GM23248 (cell line): ENCODE results near the gene ANLN. TPM values are rescaled to one million over a fixed set of nuclear protein-coding genes. Genes with fewer than 3 reads are reported as not detected.

Experiments used
- DNase-seq: peaks from one replicate; pipeline ENCODE4 v3.0.0-alpha.2; 2015
- H2AFZ ChIP-seq: fragments of 200-600 bp; sonication (generic); 2 replicates; pipeline ENCODE4 v1.6.1; 2016; ENCODE audit warnings: antibody characterized with exemption
- H3F3A ChIP-seq: fragments of 200-600 bp; sonication (generic); 2 replicates; pipeline ENCODE4 v1.6.1; 2016; ENCODE audit warnings: mild to moderate bottlenecking, antibody characterized with exemption, mixed run types; ENCODE audit not compliant: insufficient read depth
- H3K27ac ChIP-seq: fragments of 200-600 bp; sonication (generic); 2 replicates; pipeline ENCODE4 v1.5.1; 2016; ENCODE audit warnings: mild to moderate bottlenecking
- H3K27me3 ChIP-seq: fragments of 200-600 bp; sonication (generic); replicated peaks from 2 replicates; pipeline ENCODE4 v1.6.1; 2016; ENCODE audit warnings: mild to moderate bottlenecking; ENCODE audit not compliant: insufficient read depth
- H3K36me3 ChIP-seq: fragments of 200-600 bp; sonication (generic); 2 replicates; pipeline ENCODE4 v1.6.1; 2016; ENCODE audit warnings: low read depth, mild to moderate bottlenecking
- H3K4me1 ChIP-seq: fragments of 200-600 bp; sonication (generic); 2 replicates; pipeline ENCODE4 v1.6.1; 2016; ENCODE audit warnings: mild to moderate bottlenecking; ENCODE audit not compliant: insufficient read depth
- H3K4me2 ChIP-seq: fragments of 200-600 bp; sonication (generic); one replicate; pipeline ENCODE4 v1.6.1; 2016; ENCODE audit warnings: mild to moderate bottlenecking; ENCODE audit not compliant: unreplicated experiment
- H3K4me3 ChIP-seq: fragments of 200-600 bp; sonication (generic); 2 replicates; pipeline ENCODE4 v1.5.1; 2016; ENCODE audit warnings: mild to moderate bottlenecking
- H3K79me2 ChIP-seq: fragments of 200-600 bp; sonication (generic); 2 replicates; pipeline ENCODE4 v1.6.1; 2016; ENCODE audit warnings: mild to moderate bottlenecking; ENCODE audit not compliant: insufficient read depth
- H3K9ac ChIP-seq: fragments of 200-600 bp; sonication (generic); 2 replicates; pipeline ENCODE4 v1.6.1; 2016; ENCODE audit warnings: mild to moderate bottlenecking
- H3K9me2 ChIP-seq: fragments of 200-600 bp; sonication (generic); 2 replicates; pipeline ENCODE4 v1.6.1; 2016; ENCODE audit warnings: mixed run types, mild to moderate bottlenecking, moderate library complexity; ENCODE audit not compliant: insufficient read depth
- H3K9me3 ChIP-seq: fragments of 200-600 bp; sonication (generic); one replicate; pipeline ENCODE4 v1.6.1; 2017; ENCODE audit warnings: low read depth
- H4K20me1 ChIP-seq: fragments of 200-600 bp; sonication (generic); 2 replicates; pipeline ENCODE4 v1.6.0; 2016; ENCODE audit not compliant: insufficient read depth
- EZH2 ChIP-seq: fragments of 200-600 bp; sonication (generic); IDR thresholded peaks from 2 replicates; pipeline ENCODE4 v1.6.1; 2018; ENCODE audit warnings: antibody characterized with exemption, mild to moderate bottlenecking; ENCODE audit not compliant: insufficient read depth, poor library complexity, severe bottlenecking
- EZH2phosphoT487 ChIP-seq: fragments of 200-600 bp; sonication (generic); IDR thresholded peaks from 2 replicates; pipeline ENCODE4 v1.6.1; 2018; ENCODE audit warnings: antibody characterized with exemption, moderate library complexity, mild to moderate bottlenecking, low read depth; ENCODE audit not compliant: insufficient read depth
- WGBS, 2 experiments: methylation state at CpG; one replicate each; pipeline ENCODE4 v1.1.6; 2015 to 2017; ENCODE audit warnings: low lambda C conversion rate in 2 of 2, low coverage in 1 of 2; ENCODE audit errors: missing lambda C conversion rate in 2 of 2; 5-methylcytosine and 5-hydroxymethylcytosine counted together
- in situ Hi-C: fragments of 300-500 bp; cut with MboI; formaldehyde crosslinking; loops from 2 replicates; pipeline ENCODE4 v1.15.0; 2020
- polyA plus RNA-seq: library from polyadenylated mRNA; unstranded; fragments of >200 nt; fragmentation: Nextera tagmentation; extraction: Ambion mirVana; gene quantifications from 2 replicates; pipeline ENCODE4 v1.2.1, GENCODE V29; 2016
- total RNA-seq: library from RNA; depleted of rRNA; stranded (reverse); fragments of >200 nt; shearing (Covaris generic); gene quantifications from 2 replicates; pipeline ENCODE4 v1.2.3, GENCODE V29; 2014

The ANLN gene
- total and polyA plus RNA-seq, 2 experiments from 2014 or later: 38.4 to 55.6 TPM

DNA sequence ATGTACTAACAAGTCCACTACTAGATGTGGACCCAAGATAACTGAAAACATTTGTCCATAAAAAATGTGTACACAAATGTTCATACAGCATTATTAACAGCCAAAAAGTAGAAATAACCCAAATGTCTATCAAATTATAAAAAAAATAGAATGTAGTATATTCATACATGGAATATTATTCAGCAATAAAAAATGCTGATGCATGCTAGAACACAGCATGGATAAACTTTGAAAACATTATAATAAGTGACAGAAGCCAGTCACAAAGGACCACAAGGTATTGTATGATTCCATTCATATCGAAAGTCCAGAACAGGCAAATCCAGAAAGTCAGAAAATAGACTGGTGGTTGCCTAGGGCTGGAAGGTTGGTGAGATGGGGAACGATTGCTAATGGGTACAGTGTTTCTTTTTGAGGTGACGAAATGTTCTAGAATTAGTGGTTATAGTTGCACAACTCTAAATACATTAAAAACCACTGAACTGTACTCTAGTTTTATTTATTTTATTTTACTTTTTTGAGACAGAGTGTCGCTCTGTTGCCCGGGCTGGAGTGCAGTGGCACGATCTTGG lies 43.3 kb upstream of the ANLN start:
- no peaks in the 10 kb centered on the region for H4K20me1 ChIP-seq

DNA sequence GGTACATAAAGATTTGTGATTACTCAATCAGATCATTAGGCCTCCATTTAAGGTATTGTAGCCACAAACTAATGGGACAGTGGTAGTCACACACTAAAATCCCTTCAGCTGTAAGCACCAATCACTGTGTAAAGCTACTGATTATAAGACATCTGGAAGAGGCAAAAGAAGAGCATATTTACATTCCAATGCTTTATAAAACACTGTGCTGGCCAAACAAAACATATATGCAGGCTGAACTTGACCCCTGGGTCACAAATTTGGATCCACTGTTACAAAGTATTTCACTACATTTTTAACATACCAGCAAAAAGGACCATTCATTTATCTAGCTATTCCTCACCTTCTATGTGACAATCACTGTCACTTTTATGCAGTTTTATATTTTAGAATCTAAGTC lies 41.4 kb upstream of the ANLN start:
- peak; percentile 15 for DNase-seq
- in situ Hi-C loops: no loop called here
- no peaks in the 10 kb centered on the region for H3K79me2 ChIP-seq
- no peak overlapping the region for H3K27ac ChIP-seq
- no peaks in the 10 kb centered on the region for H3K27me3 ChIP-seq
- H3K9me2 ChIP-seq: no peaks in the 10 kb centered on the region
- H2AFZ ChIP-seq: no peak overlapping the region
- no peaks in the 10 kb centered on the region for H3K9me3 ChIP-seq
- no peaks in the 10 kb centered on the region for H3K36me3 ChIP-seq
- H3K9ac ChIP-seq: no peak overlapping the region
- no peaks in the 10 kb centered on the region for H4K20me1 ChIP-seq
- peaks cover 16% of the 10 kb centered on the region for H3K4me1 ChIP-seq
- TF ChIP-seq EZH2: no peak
- no peak for TF ChIP-seq EZH2phosphoT487
- H3K4me3 ChIP-seq: no peak overlapping the region
- no peak overlapping the region for H3K4me2 ChIP-seq
- H3F3A ChIP-seq: peaks cover 7% of the 10 kb centered on the region; the same call in 1 of the 2 replicates

More for the DNA sequence above, 43.3 kb upstream of the ANLN start:
- Histone ChIP-seq H2AFZ (no peak overlapping the region), H3K79me2 (no peaks in the 10 kb centered on the region), H3K4me1 (peaks cover 16% of the 10 kb centered on the region), H3K27me3 (no peaks in the 10 kb centered on the region), H3K4me3 (no peak overlapping the region), H3K9me2 (no peaks in the 10 kb centered on the region), H3K27ac (no peak overlapping the region), H3K9ac (no peak overlapping the region), H3K4me2 (no peak overlapping the region), H3K36me3 (no peaks in the 10 kb centered on the region), H3K9me3 (no peaks in the 10 kb centered on the region), H3F3A (peaks cover 7% of the 10 kb centered on the region; the same call in 1 of the 2 replicates)
- TF ChIP-seq EZH2 (no peak), EZH2phosphoT487 (no peak)
- in situ Hi-C loops: no loop called here
- no peak for DNase-seq
- WGBS, 2 experiments: 80 to 85% methylated on average over 6 of the region's 6 CpGs

DNA sequence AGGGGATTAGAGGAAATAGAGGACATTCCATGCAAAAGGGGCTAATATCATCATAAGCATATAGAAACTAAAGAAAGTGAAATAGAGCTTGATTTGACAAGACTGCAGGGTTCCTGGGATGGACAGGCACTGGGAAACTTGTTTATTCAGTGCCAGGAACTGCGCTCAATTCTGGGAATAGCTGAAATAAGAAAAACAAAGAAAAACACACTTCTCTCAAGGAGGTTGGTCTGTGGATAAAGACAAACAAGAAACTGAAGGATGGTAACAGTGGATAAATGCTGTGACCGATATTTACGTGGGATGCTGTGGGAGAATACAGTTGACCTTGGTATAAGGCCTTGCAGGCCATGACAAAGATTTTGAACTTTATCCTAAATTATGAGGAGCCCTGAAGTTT lies 40.9 kb upstream of the ANLN start:
- no peak overlapping the region for H2AFZ ChIP-seq
- H3K4me2 ChIP-seq: no peak overlapping the region
- no peaks in the 10 kb centered on the region for H3K9me2 ChIP-seq
- H3K36me3 ChIP-seq: no peaks in the 10 kb centered on the region
- peaks cover 16% of the 10 kb centered on the region for H3K4me1 ChIP-seq
- no peak overlapping the region for H3K4me3 ChIP-seq
- TF ChIP-seq EZH2phosphoT487 (no peak), EZH2 (no peak)
- no peaks in the 10 kb centered on the region for H3K79me2 ChIP-seq
- no peaks in the 10 kb centered on the region for H4K20me1 ChIP-seq
- no peak overlapping the region for H3K27ac ChIP-seq
- in situ Hi-C loops: no loop called here
- WGBS, 2 experiments: 95% methylated on average over 3 of the region's 3 CpGs
- H3K9ac ChIP-seq: no peak overlapping the region
- no peaks in the 10 kb centered on the region for H3K27me3 ChIP-seq
- H3F3A ChIP-seq: peaks cover 7% of the 10 kb centered on the region; the same call in 1 of the 2 replicates
- no peaks in the 10 kb centered on the region for H3K9me3 ChIP-seq
- no peak for DNase-seq

- in situ Hi-C loops: no loop called here
- TF ChIP-seq EZH2: no peak
- TF ChIP-seq EZH2phosphoT487: no peak
- no peaks in the 10 kb centered on the region for H4K20me1 ChIP-seq
These were observed 40.0 kb upstream of the ANLN start for GRCh38 chr7:36349626-36350025.

GRCh38 chr7:36355490-36355889 lies 34.2 kb upstream of the ANLN start:
- Histone ChIP-seq H3K9me3 (no peaks in the 10 kb centered on the region), H3K4me2 (no peak overlapping the region), H4K20me1 (no peaks in the 10 kb centered on the region), H2AFZ (no peak overlapping the region), H3K36me3 (no peaks in the 10 kb centered on the region), H3K27ac (no peak overlapping the region), H3K4me3 (no peak overlapping the region), H3K4me1 (no peaks in the 10 kb centered on the region), H3K27me3 (no peaks in the 10 kb centered on the region), H3F3A (no peaks in the 10 kb centered on the region), H3K9me2 (no peaks in the 10 kb centered on the region), H3K79me2 (no peaks in the 10 kb centered on the region), H3K9ac (no peak overlapping the region)
- in situ Hi-C loops: no loop called here
- TF ChIP-seq EZH2phosphoT487 (no peak), EZH2 (no peak)
- 74 to 77% methylated on average over 3 of the region's 3 CpGs for WGBS, 2 experiments
- no peak for DNase-seq

More at GRCh38 chr7:36349626-36350025, 40.0 kb upstream of the ANLN start:
- H3K9me3 ChIP-seq: no peaks in the 10 kb centered on the region
- no peak overlapping the region for H2AFZ ChIP-seq
- H3F3A ChIP-seq: peaks cover 7% of the 10 kb centered on the region; the same call in 1 of the 2 replicates
- no peaks in the 10 kb centered on the region for H3K36me3 ChIP-seq
- no peaks in the 10 kb centered on the region for H3K9me2 ChIP-seq
- no peak overlapping the region for H3K9ac ChIP-seq
- H3K27ac ChIP-seq: no peak overlapping the region
- no peaks in the 10 kb centered on the region for H3K27me3 ChIP-seq
- no peak overlapping the region for H3K4me2 ChIP-seq
- H3K4me1 ChIP-seq: peaks cover 16% of the 10 kb centered on the region
- 85 to 92% methylated on average over 2 of the region's 2 CpGs for WGBS, 2 experiments
- H3K4me3 ChIP-seq: no peak overlapping the region
- no peak for DNase-seq
- no peaks in the 10 kb centered on the region for H3K79me2 ChIP-seq
